ENCODE data around the gene CENPX.

The CENPX gene

GRCh38 chr17:82035956-82036633, 13.4 kb upstream of the CENPX start:
- DNase-seq (ENCODE audit: low read depth, low spot score): no peak
- H3K4me3 ChIP-seq (ENCODE audit: low read depth, low read length): peak overlapping the region; percentile 68
- no peak for TF ChIP-seq CTCF (IDR thresholded peaks at IDR 0.05; ENCODE audit: low read depth, low read length)
- in situ Hi-C loops (cut with HindIII; ENCODE audit: low sequenced_read_pairs): no loop called here

- no peak for DNase-seq (ENCODE audit: low read depth, low spot score)
- TF ChIP-seq CTCF (IDR thresholded peaks at IDR 0.05; ENCODE audit: low read depth, low read length): no peak
- no peak overlapping the region for H3K4me3 ChIP-seq (ENCODE audit: low read depth, low read length)
- in situ Hi-C loops (cut with HindIII; ENCODE audit: low sequenced_read_pairs): no loop called here
Measured at GRCh38 chr17:82035488-82035887, 12.8 kb upstream of the CENPX start.

- no peak for DNase-seq (ENCODE audit: low read depth, low spot score)
- no peak overlapping the region for H3K4me3 ChIP-seq (ENCODE audit: low read depth, low read length)
- in situ Hi-C loops (cut with HindIII; ENCODE audit: low sequenced_read_pairs): no loop called here
- TF ChIP-seq CTCF (IDR thresholded peaks at IDR 0.05; ENCODE audit: low read depth, low read length): no peak
Measured at GRCh38 chr17:82034371-82035011, 11.8 kb upstream of the CENPX start.

GRCh38 chr17:82033359-82034085, 10.8 kb upstream of the CENPX start:
- no peak for TF ChIP-seq CTCF (IDR thresholded peaks at IDR 0.05; ENCODE audit: low read depth, low read length)
- no peak for DNase-seq (ENCODE audit: low read depth, low spot score)
- no peak overlapping the region for H3K4me3 ChIP-seq (ENCODE audit: low read depth, low read length)
- in situ Hi-C loops (cut with HindIII; ENCODE audit: low sequenced_read_pairs): no loop called here

- DNase-seq (ENCODE audit: low read depth, low spot score): no peak
- in situ Hi-C loops (cut with HindIII; ENCODE audit: low sequenced_read_pairs): no loop called here
- peak overlapping the region; percentile 60 for H3K4me3 ChIP-seq (ENCODE audit: low read depth, low read length)
- no peak for TF ChIP-seq CTCF (IDR thresholded peaks at IDR 0.05; ENCODE audit: low read depth, low read length)
Measured at GRCh38 chr17:82031885-82032627, 9.4 kb upstream of the CENPX start.

- DNase-seq (ENCODE audit: low read depth, low spot score): no peak
- no peak for TF ChIP-seq CTCF (IDR thresholded peaks at IDR 0.05; ENCODE audit: low read depth, low read length)
- in situ Hi-C loops (cut with HindIII; ENCODE audit: low sequenced_read_pairs): no loop called here
- H3K4me3 ChIP-seq (ENCODE audit: low read depth, low read length): peak within 1 kb of the TSS; percentile 60
Measured at GRCh38 chr17:82031303-82031884, 8.7 kb upstream of the CENPX start, which contains the start of gene RAC3. Gene RAC3 (plus strand): TSS chr17:82031678. CDS start chr17:82031762, 84 bp downstream.
